Muscle layer of colon (tissue), 2 donors: ENCODE measurements around the gene MGAT5B.

ENCODE experiments used
- H3K27ac ChIP-seq: one replicate; pipeline ENCODE4 v1.7.0; 2013; ENCODE audit warnings: low read depth, mild to moderate bottlenecking, low read length, moderate library complexity
- H3K27me3 ChIP-seq, 2 donors: one replicate each; pipeline ENCODE4 v1.7.0; 2013; ENCODE audit warnings: low read length in 2 of 2, mild to moderate bottlenecking in 2 of 2; ENCODE audit not compliant: insufficient read depth in 2 of 2, control insufficient read depth in 1 of 2
- H3K36me3 ChIP-seq: one replicate; pipeline ENCODE4 v1.7.0; 2013; ENCODE audit warnings: mild to moderate bottlenecking, low read length; ENCODE audit not compliant: insufficient read depth
- H3K4me1 ChIP-seq: one replicate; pipeline ENCODE4 v1.7.0; 2013; ENCODE audit warnings: mild to moderate bottlenecking, low read length; ENCODE audit not compliant: insufficient read depth
- H3K4me3 ChIP-seq, 2 donors: one replicate each; pipeline ENCODE4 v1.7.0; 2013; ENCODE audit warnings: low read length in 2 of 2, low read depth in 1 of 2, mild to moderate bottlenecking in 1 of 2, moderate library complexity in 1 of 2
- H3K9ac ChIP-seq: one replicate; pipeline ENCODE4 v1.7.0; 2013; ENCODE audit warnings: low read length
- H3K9me3 ChIP-seq: one replicate; pipeline ENCODE4 v1.7.0; 2013; ENCODE audit warnings: mild to moderate bottlenecking, low read length
- donor health status: abdominal sarcoma.
- donor health status: Adenocarcinoma of cecum.

The MGAT5B gene

DNA sequence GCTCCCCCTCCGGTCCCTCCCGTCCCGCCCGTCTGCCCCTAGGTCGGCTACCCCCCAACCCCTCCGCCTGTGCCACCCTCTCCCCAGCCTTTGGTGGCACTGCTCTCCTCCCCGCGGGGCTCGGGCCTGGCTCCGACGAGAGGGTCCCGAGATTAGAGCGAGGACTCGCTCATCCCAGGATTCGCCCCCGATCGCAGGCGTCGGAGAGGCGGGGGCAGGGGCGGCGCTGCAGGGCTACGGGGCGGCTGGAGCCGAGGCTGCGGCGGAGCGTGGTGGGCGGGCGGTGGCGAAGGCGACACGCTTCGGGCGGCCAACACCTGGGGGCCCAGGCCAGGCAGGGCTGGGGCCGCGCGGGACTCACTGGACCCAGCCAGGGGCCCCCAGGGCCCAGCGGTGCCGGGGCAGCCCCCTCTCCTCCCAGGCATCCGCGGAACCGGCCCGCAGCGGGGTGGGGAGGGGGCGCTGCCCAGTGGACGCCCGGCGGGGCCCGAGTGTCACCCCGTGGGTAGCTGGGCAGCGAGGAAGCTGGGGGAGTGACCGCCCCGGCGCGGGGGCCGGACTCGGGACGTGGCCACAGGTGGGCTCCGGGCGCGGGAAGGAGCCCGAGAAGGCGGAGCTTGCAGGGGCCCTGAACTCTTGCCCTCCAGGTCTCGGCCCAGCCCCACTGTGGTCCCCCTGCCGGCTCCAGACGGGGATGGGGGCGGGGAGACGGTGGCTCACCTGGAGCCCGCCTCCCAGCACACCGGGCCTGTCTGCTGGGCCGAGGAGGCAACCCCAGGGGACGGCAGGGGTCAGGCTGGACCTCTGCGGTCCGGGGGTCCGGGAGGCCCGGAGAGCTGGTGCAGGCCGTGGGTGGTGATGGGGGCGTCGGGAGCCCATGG is 1.5 kb downstream of the MGAT5B start:
- Histone ChIP-seq H3K9me3 (no peaks in the 10 kb centered on the region), H3K27me3 (peaks cover 19 to 51% of the 10 kb centered on the region in 2 donors), H3K4me1 (peaks cover 4% of the 10 kb centered on the region), H3K36me3 (no peaks in the 10 kb centered on the region), H3K9ac (no peak overlapping the region), H3K27ac (no peak overlapping the region), H3K4me3 (no peak overlapping the region)

DNA sequence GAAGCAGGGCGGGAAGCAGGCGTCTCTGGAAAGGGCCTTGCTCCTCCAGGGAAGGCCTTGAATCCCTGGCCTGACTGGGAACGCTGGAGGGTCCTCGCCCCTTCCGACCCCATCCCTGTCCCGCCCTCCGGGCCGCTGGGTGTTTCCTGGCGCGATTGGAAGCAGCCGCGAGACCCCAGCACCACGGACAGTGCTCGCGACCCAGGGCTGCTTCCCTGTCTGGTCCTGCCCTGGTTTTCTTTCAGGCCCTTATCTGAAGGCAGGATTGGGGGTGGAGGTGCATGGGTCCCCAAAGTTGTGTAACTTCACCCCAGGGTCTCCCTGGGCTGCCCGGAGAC is 2.1 kb downstream of the MGAT5B start:
- Histone ChIP-seq H3K4me3 (no peak overlapping the region), H3K27me3 (peaks cover 19 to 49% of the 10 kb centered on the region in 2 donors), H3K9ac (no peak overlapping the region), H3K4me1 (peaks cover 4% of the 10 kb centered on the region), H3K36me3 (no peaks in the 10 kb centered on the region), H3K9me3 (no peaks in the 10 kb centered on the region), H3K27ac (no peak overlapping the region)

DNA sequence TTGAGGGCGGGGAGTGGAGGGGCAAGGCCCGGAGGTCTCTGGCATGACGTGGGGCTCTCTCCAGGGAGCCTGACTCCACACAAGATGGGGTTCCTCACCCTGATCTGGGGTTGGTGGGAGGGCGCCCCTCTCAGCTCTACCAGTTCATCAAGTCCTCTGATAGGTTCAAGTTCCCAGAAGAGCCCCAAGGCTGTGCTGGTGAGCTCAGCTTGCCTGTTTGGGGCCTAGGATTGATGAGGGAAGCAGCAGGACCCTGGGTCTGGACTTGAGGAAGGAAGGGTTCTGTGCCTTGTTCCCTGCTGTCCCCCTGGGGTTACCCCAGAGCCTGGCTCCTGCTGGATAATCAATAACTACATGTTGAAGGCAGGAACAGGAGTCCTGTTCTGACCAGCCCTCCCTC is 3.5 kb downstream of the MGAT5B start:
- Histone ChIP-seq H3K9me3 (no peaks in the 10 kb centered on the region), H3K4me1 (peaks cover 4% of the 10 kb centered on the region), H3K27ac (no peak overlapping the region), H3K36me3 (no peaks in the 10 kb centered on the region), H3K4me3 (no peak overlapping the region), H3K9ac (no peak overlapping the region), H3K27me3 (peaks cover 19 to 46% of the 10 kb centered on the region in 2 donors)

DNA sequence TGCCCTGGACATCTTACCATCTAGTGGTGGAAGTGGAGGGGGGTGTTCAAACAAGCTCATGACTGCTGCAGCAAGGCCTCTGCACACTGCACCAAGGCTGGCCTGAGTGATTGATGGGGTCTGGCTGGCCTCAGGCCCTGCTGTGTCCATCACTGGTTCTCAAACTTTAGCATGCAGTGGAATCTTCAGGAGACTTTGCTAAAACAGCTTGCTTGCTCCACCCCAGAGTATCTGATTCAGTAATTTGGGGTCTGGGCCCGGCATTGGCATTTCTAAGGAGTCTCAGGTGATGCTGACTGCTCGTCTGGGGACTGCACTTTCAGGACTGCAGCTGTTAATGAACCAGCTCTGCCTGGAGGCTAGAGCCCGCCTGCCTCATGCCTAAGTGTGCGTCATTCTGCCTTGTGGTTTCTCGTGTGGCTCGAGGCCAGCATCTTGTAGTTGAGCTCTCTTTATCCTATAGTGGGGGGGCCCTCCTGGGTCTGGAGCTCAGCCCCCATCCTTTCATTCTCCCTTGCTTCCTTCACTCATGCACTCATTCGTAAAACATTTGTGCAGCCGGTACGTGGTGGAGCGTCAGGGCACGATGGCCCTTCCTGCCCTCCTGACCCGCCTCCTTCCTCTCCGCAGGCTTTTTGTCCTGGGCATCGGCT is 4.1 kb downstream of the MGAT5B start:
- no peak overlapping the region for H3K9ac ChIP-seq
- H3K27me3 ChIP-seq, result peaks cover 19 to 42% of the 10 kb centered on the region in 2 donors
- H3K9me3 ChIP-seq, result no peaks in the 10 kb centered on the region
- no peaks in the 10 kb centered on the region for H3K36me3 ChIP-seq
- no peak overlapping the region for H3K27ac ChIP-seq
- peaks cover 4% of the 10 kb centered on the region for H3K4me1 ChIP-seq
- no peak overlapping the region for H3K4me3 ChIP-seq

DNA sequence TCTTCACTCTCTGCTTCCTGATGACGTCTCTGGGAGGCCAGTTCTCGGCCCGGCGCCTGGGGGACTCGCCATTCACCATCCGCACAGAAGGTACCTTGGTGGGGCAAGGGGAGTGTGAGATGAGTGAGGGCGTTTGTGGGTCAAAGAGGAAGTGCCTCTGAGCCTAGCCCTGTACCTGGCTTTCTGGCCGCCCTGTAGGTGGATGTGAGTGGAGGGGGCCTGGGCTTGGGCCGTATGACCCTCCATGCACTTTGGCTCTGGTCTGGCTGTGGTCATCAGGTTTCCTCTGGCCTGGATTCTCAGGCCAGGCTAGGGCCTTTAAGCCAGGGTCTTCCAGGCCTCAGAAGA is 4.6 kb downstream of the MGAT5B start:
- H3K4me3 ChIP-seq, result no peak overlapping the region
- no peaks in the 10 kb centered on the region for H3K36me3 ChIP-seq
- H3K27me3 ChIP-seq, result peaks cover 16 to 37% of the 10 kb centered on the region in 2 donors
- no peak overlapping the region for H3K27ac ChIP-seq
- peaks cover 2% of the 10 kb centered on the region for H3K4me1 ChIP-seq
- H3K9me3 ChIP-seq, result no peaks in the 10 kb centered on the region
- H3K9ac ChIP-seq, result no peak overlapping the region

DNA sequence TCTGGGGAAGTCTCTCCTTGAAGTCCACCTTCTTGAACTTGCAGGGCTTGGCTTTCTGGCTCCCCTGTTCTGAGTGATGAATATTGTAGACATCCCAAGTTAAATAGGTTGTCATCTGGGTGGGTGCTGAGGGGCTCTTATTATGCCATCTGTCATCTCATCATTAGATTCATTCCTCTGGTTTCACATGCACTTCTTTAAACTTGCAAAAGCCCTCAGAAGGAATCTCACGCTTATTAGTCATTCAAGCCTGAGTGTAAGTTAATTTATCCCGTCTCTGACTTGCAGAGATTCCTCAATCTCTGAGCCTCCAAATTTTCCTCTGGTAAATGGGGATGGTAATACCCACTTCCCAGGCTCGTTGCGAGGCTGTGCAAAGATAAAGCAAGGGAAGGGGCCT is 5.7 kb downstream of the MGAT5B start:
- Histone ChIP-seq H3K4me1 (no peaks in the 10 kb centered on the region), H3K27me3 (peaks cover 12 to 42% of the 10 kb centered on the region in 2 donors)

DNA sequence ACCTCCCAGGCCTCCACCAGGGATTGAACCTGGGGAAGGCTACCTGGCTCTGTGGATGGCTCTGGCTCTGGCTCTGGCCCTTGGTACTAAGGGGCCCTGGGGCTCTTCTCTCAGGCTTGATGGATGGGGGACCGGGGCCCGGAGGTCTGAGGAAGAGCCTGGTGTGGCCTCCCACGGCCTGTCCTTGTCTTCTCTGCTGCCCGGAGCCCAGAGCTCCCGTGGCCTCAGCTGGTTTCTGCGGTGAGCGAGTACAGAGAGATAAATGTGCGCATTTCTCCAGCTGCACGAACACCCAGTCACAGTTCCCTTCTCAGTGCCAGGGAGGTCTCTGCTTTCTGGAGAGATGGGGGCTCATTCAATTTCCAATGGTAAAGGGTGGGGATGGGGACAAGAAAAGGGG is 9.2 kb downstream of the MGAT5B start:
- no peaks in the 10 kb centered on the region for H3K4me1 ChIP-seq
- H3K36me3 ChIP-seq, result no peaks in the 10 kb centered on the region
- H3K27me3 ChIP-seq, result peaks cover 0 to 15% of the 10 kb centered on the region in 2 donors
- H3K9ac ChIP-seq, result no peak overlapping the region
- H3K27ac ChIP-seq, result no peak overlapping the region
- no peaks in the 10 kb centered on the region for H3K9me3 ChIP-seq
- no peak overlapping the region for H3K4me3 ChIP-seq

More for the DNA sequence above, 5.7 kb downstream of the MGAT5B start:
- H3K9ac ChIP-seq, result no peak overlapping the region
- H3K4me3 ChIP-seq, result no peak overlapping the region
- no peak overlapping the region for H3K27ac ChIP-seq
- no peaks in the 10 kb centered on the region for H3K9me3 ChIP-seq
- H3K36me3 ChIP-seq, result no peaks in the 10 kb centered on the region

DNA sequence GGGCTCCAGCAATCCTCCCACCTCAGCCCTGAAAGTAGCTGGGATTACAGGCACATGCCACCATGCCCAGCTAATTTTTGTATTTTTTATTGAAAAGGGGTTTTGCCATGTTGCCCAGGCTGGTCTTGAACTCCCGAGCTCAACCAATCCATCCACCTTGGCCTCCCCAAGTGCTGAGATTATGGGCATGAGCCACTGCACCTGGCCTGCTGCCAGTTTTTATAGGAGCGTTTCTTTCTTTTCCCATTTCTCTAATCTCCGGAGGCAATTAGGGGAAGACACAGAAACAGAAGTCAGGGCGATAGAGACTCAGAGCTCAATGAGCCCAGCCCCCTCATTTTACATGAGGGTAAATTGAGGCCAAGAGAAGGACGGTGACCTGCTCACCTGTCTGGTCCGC is 10.4 kb downstream of the MGAT5B start:
- no peak overlapping the region for H3K4me3 ChIP-seq
- H3K9me3 ChIP-seq, result no peaks in the 10 kb centered on the region
- peaks cover 0 to 12% of the 10 kb centered on the region in 2 donors for H3K27me3 ChIP-seq
- no peak overlapping the region for H3K9ac ChIP-seq
- H3K27ac ChIP-seq, result no peak overlapping the region
- H3K4me1 ChIP-seq, result no peaks in the 10 kb centered on the region
- no peaks in the 10 kb centered on the region for H3K36me3 ChIP-seq

DNA sequence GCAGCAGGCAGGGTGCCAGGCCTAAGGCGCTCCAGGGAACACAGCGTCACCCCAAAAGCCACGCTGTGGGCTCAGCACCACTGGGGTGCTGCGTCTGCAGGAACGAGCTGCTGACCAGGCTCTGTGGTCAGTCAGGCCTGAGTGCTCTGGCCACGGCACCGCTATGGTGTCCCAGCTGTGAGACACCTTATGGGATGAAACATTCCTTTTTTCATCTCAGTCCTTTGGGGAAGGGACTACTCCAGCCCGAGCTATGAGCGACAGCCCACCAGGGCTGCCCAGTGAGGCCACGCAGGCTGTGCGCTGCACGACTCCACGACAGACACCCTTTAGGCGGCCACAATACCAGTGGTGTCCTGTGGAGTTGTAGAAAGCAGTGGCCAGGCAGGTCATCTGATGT is 11.1 kb downstream of the MGAT5B start:
- peaks cover 0 to 12% of the 10 kb centered on the region in 2 donors for H3K27me3 ChIP-seq
- H3K27ac ChIP-seq, result no peak overlapping the region
- no peak overlapping the region for H3K4me3 ChIP-seq

DNA sequence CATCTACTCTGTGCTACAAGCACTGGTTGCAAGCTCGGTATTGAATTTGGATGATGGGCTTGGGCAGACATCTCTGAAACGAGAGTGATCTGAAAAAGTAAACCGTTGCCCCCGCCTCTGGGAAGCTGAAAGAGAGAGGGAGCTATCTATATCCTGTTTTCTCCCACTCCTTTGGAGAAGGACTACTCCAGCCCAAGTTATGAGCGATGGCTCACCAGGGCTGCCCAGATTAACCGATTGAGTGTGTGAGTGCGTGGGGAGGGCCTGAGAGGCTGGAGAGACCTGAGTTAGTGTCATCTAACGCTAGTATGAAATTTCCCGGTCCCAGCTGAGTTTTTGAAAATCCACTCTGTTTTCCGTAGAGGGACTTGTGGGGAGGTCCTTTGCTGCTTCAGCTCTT is 11.5 kb downstream of the MGAT5B start:
- Histone ChIP-seq H3K36me3 (no peaks in the 10 kb centered on the region), H3K27ac (no peak overlapping the region), H3K4me1 (no peaks in the 10 kb centered on the region), H3K9ac (no peak overlapping the region), H3K4me3 (no peak overlapping the region), H3K9me3 (no peaks in the 10 kb centered on the region), H3K27me3 (peaks cover 0 to 12% of the 10 kb centered on the region in 2 donors)

More for the DNA sequence above, 11.1 kb downstream of the MGAT5B start:
- Histone ChIP-seq H3K4me1 (no peaks in the 10 kb centered on the region), H3K36me3 (no peaks in the 10 kb centered on the region), H3K9ac (no peak overlapping the region), H3K9me3 (no peaks in the 10 kb centered on the region)

DNA sequence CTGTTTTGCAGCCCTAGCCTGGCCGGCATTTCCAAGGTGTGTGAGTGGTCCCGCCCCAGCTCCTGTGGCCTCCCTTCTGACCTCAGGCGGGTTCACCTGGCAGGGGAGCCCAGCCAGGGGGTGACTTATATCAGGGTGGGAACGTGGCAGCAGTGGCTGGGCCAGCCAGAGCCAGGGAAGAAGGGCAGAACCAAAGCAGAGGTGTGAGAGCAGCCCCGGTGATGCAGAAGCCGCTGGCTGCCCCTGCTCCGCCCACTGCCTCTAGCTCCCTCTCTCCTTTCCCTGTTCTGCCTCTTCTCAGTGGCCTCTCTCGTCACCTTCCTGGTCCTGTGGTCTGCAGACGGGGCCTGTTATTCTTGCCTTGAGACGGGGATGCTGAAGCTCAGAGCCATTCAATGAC is 12.1 kb downstream of the MGAT5B start:
- Histone ChIP-seq H3K4me3 (no peak overlapping the region), H3K9me3 (no peaks in the 10 kb centered on the region), H3K9ac (no peak overlapping the region), H3K27ac (no peak overlapping the region), H3K4me1 (no peaks in the 10 kb centered on the region), H3K27me3 (peaks cover 0 to 12% of the 10 kb centered on the region in 2 donors), H3K36me3 (no peaks in the 10 kb centered on the region)
